HUDEP-2 (cell line): ENCODE results near the gene TTC28.
"Not testable (repeated sequence)": the region's sequence is repeated elsewhere in the genome, so short reads cannot be mapped to it uniquely, and the experiment has no call there.

ENCODE experiments used
- DNase-seq, 76 experiments: peaks; one replicate each; lab custom pipeline; 2025; ENCODE audit not compliant: unreplicated experiment in 76 of 76; lab: John Stamatoyannopoulos, UW

The TTC28 gene

GRCh38 chr22:28505416-28506149, 174.1 kb downstream of the TTC28 start:
- DNase-seq = no peak

GRCh38 chr22:28500006-28500405, 179.6 kb downstream of the TTC28 start:
- DNase-seq = no peak

- no peak for DNase-seq
Observed at GRCh38 chr22:28498044-28498443, 181.6 kb downstream of the TTC28 start.

- DNase-seq = no peak
Observed at GRCh38 chr22:28497188-28497587, 182.5 kb downstream of the TTC28 start.

GRCh38 chr22:28491289-28491688, 188.4 kb downstream of the TTC28 start:
- DNase-seq = not testable (repeated sequence)

- DNase-seq = no peak
Observed at GRCh38 chr22:28488825-28489224, 190.8 kb downstream of the TTC28 start.

- DNase-seq = no peak
Observed at GRCh38 chr22:28484662-28485061, 195.0 kb downstream of the TTC28 start.

- DNase-seq = no peak
Observed at GRCh38 chr22:28481725-28482124, 197.9 kb downstream of the TTC28 start.

- no peak for DNase-seq
Observed at GRCh38 chr22:28480000-28480715, 199.5 kb downstream of the TTC28 start.

GRCh38 chr22:28478564-28478963, 201.1 kb downstream of the TTC28 start:
- DNase-seq = no peak

- DNase-seq = no peak
Observed at GRCh38 chr22:28477556-28477955, 202.1 kb downstream of the TTC28 start.

- no peak for DNase-seq
Observed at GRCh38 chr22:28474330-28474729, 205.3 kb downstream of the TTC28 start.

- no peak for DNase-seq
Observed at GRCh38 chr22:28473258-28473657, 206.4 kb downstream of the TTC28 start.

- not testable (repeated sequence) for DNase-seq
Observed at GRCh38 chr22:28467055-28467454, 212.6 kb downstream of the TTC28 start.

GRCh38 chr22:28466399-28466798, 213.2 kb downstream of the TTC28 start:
- DNase-seq = no peak

- no peak for DNase-seq
Observed at GRCh38 chr22:28465841-28466240, 213.8 kb downstream of the TTC28 start.

GRCh38 chr22:28464127-28464526, 215.5 kb downstream of the TTC28 start:
- no peak for DNase-seq

- DNase-seq = not testable (repeated sequence)
Observed at GRCh38 chr22:28463408-28463807, 216.2 kb downstream of the TTC28 start.

- DNase-seq = no peak
Observed at GRCh38 chr22:28462901-28463300, 216.7 kb downstream of the TTC28 start.

- DNase-seq = no peak
Observed at GRCh38 chr22:28462041-28462440, 217.6 kb downstream of the TTC28 start.

GRCh38 chr22:28454431-28455064, 225.1 kb downstream of the TTC28 start:
- DNase-seq = no peak

- DNase-seq = no peak
Observed at GRCh38 chr22:28450109-28450508, 229.5 kb downstream of the TTC28 start.
